IMR-90 (cell line): ENCODE measurements around the gene ERICH2.

Experiments used
- CTCF ChIP-seq: conservative IDR thresholded peaks from 2 replicates; pipeline ENCODE4 v1.5.1; 2012; ENCODE audit warnings: mild to moderate bottlenecking, low read depth, low read length, improper control_type of control experiment
- FOS ChIP-seq: fragments of 150-350 bp; IDR thresholded peaks from 2 replicates; pipeline ENCODE4 v1.6.1; 2016; ENCODE audit warnings: low read depth, low read length

DNA sequence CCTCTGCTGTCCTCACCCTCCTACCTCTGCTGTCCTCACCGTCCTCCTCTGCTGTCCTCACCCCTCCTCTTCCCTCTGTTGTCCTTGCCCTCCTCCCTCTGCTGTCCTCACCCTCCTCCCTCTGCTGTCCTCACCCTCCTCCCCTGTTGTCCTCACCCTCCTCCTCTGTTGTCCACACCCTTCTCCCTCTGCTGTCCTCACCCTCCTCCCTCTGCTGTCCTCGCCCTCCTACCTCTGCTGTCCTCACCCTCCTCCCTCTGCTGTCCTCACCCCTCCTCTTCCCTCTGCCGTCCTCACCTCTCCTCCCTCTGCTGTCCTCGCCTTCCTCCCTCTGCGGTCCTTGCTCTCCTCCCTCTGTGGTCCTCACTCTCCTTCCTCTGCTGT lies 58.3 kb downstream of the ERICH2 start:
- TF ChIP-seq CTCF (no peak), FOS (no peak)
